Esophagus (tissue), 2 donors: ENCODE measurements around the gene LARP4B. TPM values are rescaled to one million over a fixed set of nuclear protein-coding genes. Genes with fewer than 3 reads are reported as not detected.

Source experiments
- H3K27ac ChIP-seq, 2 donors: one replicate each; pipeline ENCODE4 v1.5.1; 2013; ENCODE audit warnings: low read depth in 2 of 2, mild to moderate bottlenecking in 2 of 2, inconsistent platforms in 1 of 2, low read length in 1 of 2, moderate library complexity in 1 of 2
- H3K27me3 ChIP-seq, 2 donors: one replicate each; pipeline ENCODE4 v1.6.1; 2013; ENCODE audit warnings: low read length in 2 of 2, control low read depth in 1 of 2, mild to moderate bottlenecking in 1 of 2; ENCODE audit not compliant: insufficient read depth in 2 of 2, control insufficient read depth in 1 of 2
- H3K36me3 ChIP-seq, 2 donors: one replicate each; pipeline ENCODE4 v1.6.1; 2013; ENCODE audit warnings: low read length in 1 of 2; ENCODE audit not compliant: control insufficient read depth in 2 of 2, insufficient read depth in 2 of 2
- H3K4me1 ChIP-seq, 2 donors: one replicate each; pipeline ENCODE4 v1.6.1; 2013; ENCODE audit warnings: low read length in 1 of 2; ENCODE audit not compliant: control insufficient read depth in 2 of 2, insufficient read depth in 2 of 2
- H3K4me3 ChIP-seq, 2 donors: one replicate each; pipeline ENCODE4 v1.5.1; 2013; ENCODE audit warnings: low read length in 2 of 2, mild to moderate bottlenecking in 2 of 2, low read depth in 1 of 2, moderate library complexity in 1 of 2
- H3K9me3 ChIP-seq, 2 donors: one replicate each; pipeline ENCODE4 v1.6.1; 2013; ENCODE audit warnings: mild to moderate bottlenecking in 2 of 2, low read depth in 1 of 2, low read length in 1 of 2, moderate library complexity in 1 of 2; ENCODE audit not compliant: control insufficient read depth in 2 of 2, insufficient read depth in 1 of 2
- WGBS, 2 donors: extraction: QIAGEN DNeasy Blood & Tissue Kit; methylation state at CpG; one replicate each; pipeline ENCODE4 v1.1.7; 2013; 5-methylcytosine and 5-hydroxymethylcytosine counted together
- polyA plus RNA-seq, 2 donors: library from polyadenylated mRNA; stranded (reverse); fragments of 200-250 nt; gene quantifications; one replicate each; pipeline ENCODE4 v1.2.3, GENCODE V29; 2013
- donor health status: healthy with polysubstance abuse.
- donor health status: Bipolar disorder and iron deficiency.

LARP4B gene
- polyA plus RNA-seq, 2 donors, result 19.7 to 22.4 TPM

DNA sequence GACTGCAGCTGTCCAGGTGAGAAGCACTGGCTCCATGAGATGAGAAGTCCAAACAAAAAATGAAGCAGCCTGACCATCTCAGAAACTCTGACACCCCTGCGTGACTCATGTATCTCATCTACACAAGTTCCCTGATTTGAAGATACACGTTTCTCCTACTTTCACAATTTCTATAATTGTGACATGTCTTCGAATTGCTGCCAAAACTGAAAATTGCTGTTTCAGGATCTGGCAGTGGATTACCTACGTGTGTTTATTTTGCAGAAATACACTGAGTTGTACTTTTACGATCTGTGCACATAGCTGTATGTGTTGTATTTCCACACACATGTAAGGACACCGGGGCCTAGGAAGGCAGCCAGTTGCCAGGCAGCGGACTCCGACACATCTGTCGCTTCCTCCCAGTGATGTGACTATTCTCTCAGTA lies 53.2 kb downstream of the LARP4B start:
- H3K4me1 ChIP-seq, result peaks cover 0 to 3% of the 10 kb centered on the region in 2 donors
- no peaks in the 10 kb centered on the region for H3K27me3 ChIP-seq
- H3K27ac ChIP-seq, result peak overlapping the region; percentile 11 to 33
- WGBS, 2 donors, result 77 to 78% methylated on average over 9 of the region's 9 CpGs
- H3K9me3 ChIP-seq, result no peaks in the 10 kb centered on the region
- peaks cover 6 to 23% of the 10 kb centered on the region in 2 donors for H3K36me3 ChIP-seq
- no peak overlapping the region for H3K4me3 ChIP-seq

DNA sequence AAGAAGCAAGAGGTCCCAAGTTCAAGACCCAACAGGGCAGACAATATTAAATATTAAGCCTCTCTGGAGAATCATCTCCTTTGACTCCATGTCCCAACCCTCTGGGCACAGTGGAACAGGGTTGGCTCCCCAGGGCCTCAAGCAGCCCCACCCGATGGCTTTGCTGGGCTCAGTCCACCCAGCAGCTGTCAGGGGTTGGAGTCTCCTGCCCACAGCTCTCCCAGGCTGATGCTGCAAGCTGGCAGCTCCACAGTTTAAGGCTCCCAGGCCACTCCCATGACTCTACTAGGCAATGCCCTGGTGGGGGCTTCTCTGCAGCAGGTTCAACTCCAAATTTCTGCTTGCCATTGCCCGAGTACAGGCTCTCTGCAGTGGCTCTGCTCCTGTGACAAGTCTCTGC lies 55.1 kb downstream of the LARP4B start:
- Histone ChIP-seq H3K27me3 (no peaks in the 10 kb centered on the region), H3K4me3 (no peak overlapping the region), H3K27ac (no peak overlapping the region), H3K4me1 (peaks cover 0 to 3% of the 10 kb centered on the region in 2 donors), H3K36me3 (peaks cover 4 to 25% of the 10 kb centered on the region in 2 donors), H3K9me3 (no peaks in the 10 kb centered on the region)
- WGBS, 2 donors, result 87 to 97% methylated on average over 2 of the region's 2 CpGs

DNA sequence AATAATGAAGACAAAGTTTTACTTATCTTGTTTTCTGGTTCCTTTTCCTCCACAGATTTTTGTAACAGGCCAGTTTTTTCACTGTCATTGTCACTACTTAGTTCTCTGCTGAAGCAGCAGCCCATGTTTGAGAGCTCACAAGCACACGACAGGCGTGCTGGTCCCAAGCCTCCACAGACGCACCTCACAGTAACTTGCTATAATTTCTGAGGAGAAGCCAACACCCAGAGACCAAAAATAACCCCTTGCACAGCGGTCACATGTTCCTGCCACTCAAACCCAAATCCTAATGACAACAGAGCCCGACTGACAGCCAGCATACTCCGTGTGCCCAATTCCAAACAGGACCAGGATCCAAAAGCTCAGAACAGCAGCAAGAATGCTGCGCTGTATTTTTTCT lies 58.5 kb downstream of the LARP4B start:
- Histone ChIP-seq H3K27ac (no peak overlapping the region), H3K4me1 (peaks cover 0 to 3% of the 10 kb centered on the region in 2 donors), H3K9me3 (no peaks in the 10 kb centered on the region), H3K4me3 (no peak overlapping the region), H3K27me3 (no peaks in the 10 kb centered on the region), H3K36me3 (peaks cover 0 to 27% of the 10 kb centered on the region in 2 donors)
- 86 to 88% methylated on average over 7 of the region's 7 CpGs for WGBS, 2 donors

DNA sequence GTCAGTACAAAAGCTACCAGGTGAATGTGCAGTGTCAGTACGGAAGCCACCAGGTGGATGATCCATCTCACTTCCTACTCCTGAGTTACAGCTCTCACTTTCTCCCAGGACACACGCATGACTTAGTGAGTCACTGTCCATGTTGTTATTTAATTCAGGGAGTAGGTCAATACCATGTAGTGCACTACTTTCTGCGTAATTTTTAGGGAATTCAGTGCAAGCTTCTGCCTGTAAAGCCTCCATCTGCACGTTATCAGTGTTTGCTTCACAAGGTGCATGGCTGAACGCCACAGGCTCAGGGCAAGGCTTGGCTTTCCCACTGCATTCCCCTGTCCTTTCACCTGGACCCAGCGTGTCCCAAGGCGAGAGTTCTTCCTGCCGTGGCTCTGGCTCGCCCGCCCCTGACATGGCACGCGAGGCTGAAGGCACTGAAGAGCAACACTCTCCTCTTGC lies 59.5 kb downstream of the LARP4B start:
- Histone ChIP-seq H3K36me3 (peaks cover 0 to 22% of the 10 kb centered on the region in 2 donors), H3K27ac (no peak overlapping the region), H3K9me3 (no peaks in the 10 kb centered on the region), H3K27me3 (no peaks in the 10 kb centered on the region), H3K4me3 (no peak overlapping the region), H3K4me1 (no peaks in the 10 kb centered on the region)
- 88 to 94% methylated on average over 12 of the region's 12 CpGs for WGBS, 2 donors

DNA sequence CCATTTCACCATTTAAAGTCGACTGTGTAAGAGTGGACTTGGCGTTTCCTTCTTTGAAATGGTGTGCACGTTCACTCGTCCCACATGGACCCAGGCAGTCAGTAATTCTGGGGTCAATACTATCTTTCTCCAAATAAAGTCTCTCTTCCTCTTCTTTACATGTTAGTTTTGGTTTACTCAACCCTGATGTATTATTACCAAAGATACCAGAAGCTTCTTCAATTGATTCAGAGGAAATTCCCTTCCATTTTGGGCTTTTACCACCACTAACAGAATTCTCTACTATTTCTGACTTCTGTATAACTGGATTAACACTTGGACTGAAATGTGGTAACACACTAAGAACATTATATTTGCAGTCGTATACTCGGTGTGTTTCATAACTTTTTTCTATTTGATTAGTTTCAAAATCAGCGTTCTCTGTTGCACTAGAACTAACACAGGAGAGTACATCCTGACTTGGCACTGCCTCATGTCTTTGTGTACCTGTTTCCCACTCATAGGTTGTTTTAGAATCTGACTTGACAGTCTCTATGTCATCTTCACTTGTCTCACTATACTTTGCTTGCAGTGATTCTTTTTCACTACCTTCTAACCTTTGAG lies 60.8 kb downstream of the LARP4B start:
- no peaks in the 10 kb centered on the region for H3K4me1 ChIP-seq
- H3K27ac ChIP-seq, result no peak overlapping the region
- H3K9me3 ChIP-seq, result no peaks in the 10 kb centered on the region
- H3K4me3 ChIP-seq, result no peak overlapping the region
- H3K36me3 ChIP-seq, result peaks cover 0 to 15% of the 10 kb centered on the region in 2 donors
- 83 to 85% methylated on average over 7 of the region's 7 CpGs for WGBS, 2 donors
- H3K27me3 ChIP-seq, result no peaks in the 10 kb centered on the region

DNA sequence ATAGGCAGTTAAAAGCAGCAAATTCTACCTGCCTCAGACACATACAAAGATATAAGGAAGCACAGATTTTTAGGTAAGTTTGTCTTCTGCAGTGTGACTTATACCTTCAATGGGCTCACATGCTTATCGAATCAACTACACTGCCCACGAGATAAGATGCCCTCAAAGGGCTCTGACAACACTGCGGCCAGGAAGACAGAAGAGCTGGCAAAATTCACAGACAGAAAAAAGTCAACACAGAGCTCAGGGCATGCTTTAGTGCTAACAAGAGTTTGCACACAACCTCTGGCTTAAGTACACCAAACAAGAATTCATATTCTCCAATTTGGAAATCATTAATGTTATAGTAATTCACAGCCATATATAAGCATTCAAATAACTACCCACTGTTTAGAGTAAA lies 62.3 kb downstream of the LARP4B start:
- Histone ChIP-seq H3K9me3 (no peaks in the 10 kb centered on the region), H3K4me3 (no peak overlapping the region), H3K4me1 (no peaks in the 10 kb centered on the region), H3K27ac (no peak overlapping the region), H3K36me3 (peaks cover 0 to 19% of the 10 kb centered on the region in 2 donors), H3K27me3 (no peaks in the 10 kb centered on the region)
- 70 to 85% methylated on average over 3 of the region's 3 CpGs for WGBS, 2 donors

DNA sequence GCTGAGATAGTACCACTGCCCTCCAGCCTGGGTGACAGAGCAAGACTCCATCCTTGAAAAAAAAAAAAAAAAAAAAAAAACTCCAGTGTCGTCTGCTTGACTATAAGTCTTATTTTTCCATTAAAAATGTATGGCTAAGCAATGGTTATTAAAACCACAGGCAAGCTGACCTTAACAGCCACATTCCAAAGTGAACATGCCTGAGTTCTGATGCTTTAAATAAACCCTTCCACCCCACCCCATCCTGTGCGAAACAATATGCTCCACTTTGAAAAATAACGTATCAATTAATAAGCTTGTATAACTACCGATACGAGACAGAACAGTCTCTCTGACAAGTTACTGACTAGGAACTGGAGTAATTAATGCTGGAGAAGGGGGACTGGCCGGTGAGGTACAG lies 63.7 kb downstream of the LARP4B start:
- Histone ChIP-seq H3K4me1 (no peaks in the 10 kb centered on the region), H3K27ac (no peak overlapping the region), H3K9me3 (no peaks in the 10 kb centered on the region), H3K4me3 (no peak overlapping the region), H3K27me3 (no peaks in the 10 kb centered on the region), H3K36me3 (peaks cover 0 to 23% of the 10 kb centered on the region in 2 donors)
- 82 to 87% methylated on average over 6 of the region's 6 CpGs for WGBS, 2 donors

DNA sequence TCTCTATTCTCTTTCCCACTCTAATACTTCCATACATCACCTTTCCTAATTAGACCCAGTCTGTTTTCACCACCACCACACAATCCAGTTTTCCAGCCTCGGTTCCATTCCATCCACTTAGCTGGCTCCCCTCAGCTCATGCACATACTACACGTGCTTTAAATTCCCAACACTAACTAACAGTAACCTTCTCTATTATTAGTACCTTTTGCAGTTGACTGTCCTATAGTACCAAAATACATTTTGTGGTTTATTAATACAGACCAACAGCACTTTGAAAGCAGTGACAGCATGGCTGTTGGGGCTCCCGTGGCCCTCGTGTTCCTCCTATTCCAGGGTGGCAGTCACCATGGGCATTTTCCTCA lies 64.9 kb downstream of the LARP4B start:
- Histone ChIP-seq H3K36me3 (peaks cover 0 to 17% of the 10 kb centered on the region in 2 donors), H3K27me3 (no peaks in the 10 kb centered on the region), H3K4me1 (no peaks in the 10 kb centered on the region), H3K9me3 (no peaks in the 10 kb centered on the region), H3K4me3 (no peak overlapping the region), H3K27ac (no peak overlapping the region)
- WGBS, 2 donors, result 87 to 96% methylated on average over 4 of the region's 4 CpGs

DNA sequence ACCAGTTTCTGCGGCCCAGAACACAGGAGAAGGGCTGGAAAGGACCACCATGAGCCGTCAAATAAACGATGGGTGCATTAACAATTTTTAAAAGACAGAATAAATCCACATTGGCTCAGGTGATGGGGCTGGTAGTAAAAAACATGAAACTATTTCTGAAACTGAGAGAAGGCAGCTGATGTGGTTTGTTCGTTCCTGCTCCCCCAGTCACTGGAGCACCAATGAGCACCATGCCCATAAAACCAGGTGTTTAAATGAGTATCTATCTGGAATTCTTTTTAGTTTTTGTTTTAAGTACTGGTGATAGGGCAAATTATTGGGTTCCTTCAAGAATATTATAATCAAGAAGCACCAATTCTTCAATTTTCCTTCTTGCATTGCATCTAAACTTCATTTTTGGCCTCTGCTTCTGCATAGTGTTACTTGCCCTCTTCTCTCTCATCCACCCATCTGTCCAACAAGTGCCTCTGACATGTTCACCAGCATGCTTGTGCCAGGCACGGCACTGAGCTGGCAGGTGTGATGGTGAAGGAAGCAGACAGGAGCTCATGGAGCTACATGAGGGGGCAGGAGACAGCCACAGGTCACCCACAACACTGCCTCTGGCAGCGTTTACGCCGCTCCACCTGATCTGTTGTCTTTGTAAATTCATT lies 65.5 kb downstream of the LARP4B start:
- 97% methylated on average over 8 of the region's 8 CpGs for WGBS, 2 donors
- peaks cover 0 to 15% of the 10 kb centered on the region in 2 donors for H3K36me3 ChIP-seq
- no peaks in the 10 kb centered on the region for H3K27me3 ChIP-seq
- H3K9me3 ChIP-seq, result no peaks in the 10 kb centered on the region
- no peak overlapping the region for H3K27ac ChIP-seq
- no peaks in the 10 kb centered on the region for H3K4me1 ChIP-seq
- H3K4me3 ChIP-seq, result no peak overlapping the region

DNA sequence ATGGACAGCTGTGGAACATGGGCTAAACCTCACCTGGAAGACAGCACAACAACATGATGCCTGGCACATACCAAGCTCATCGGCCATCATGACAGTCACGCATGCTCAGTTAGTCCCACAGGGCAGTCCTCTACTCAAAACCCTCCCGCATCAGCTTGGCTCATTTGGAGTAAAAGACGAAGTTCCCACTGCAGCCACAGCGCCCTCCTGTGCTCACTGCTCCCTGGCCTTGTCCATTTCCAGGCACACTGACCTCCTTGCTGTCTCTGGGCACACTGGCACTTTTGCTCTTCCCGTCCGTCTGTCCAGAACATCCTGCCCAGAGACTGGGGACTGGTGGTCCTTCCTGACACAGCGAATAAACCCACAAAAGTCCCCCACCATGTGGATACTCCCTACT lies 66.2 kb downstream of the LARP4B start:
- Histone ChIP-seq H3K4me3 (no peak overlapping the region), H3K36me3 (peaks cover under 1 to 11% of the 10 kb centered on the region in 2 donors), H3K27ac (no peak overlapping the region), H3K27me3 (no peaks in the 10 kb centered on the region), H3K9me3 (no peaks in the 10 kb centered on the region), H3K4me1 (no peaks in the 10 kb centered on the region)
- 94% methylated on average over 8 of the region's 8 CpGs for WGBS, 2 donors
